GM20000 (cell line): ENCODE results near the gene FIZ1.

Source experiments
- DNase-seq: peaks from one replicate; pipeline ENCODE4 v3.0.0; 2012; ENCODE audit warnings: low spot score
- TF ChIP-seq, protein P1 (sequence below): IDR thresholded peaks from 2 replicates; pipeline ENCODE4 v1.5.1; 2012; ENCODE audit warnings: mild to moderate bottlenecking, control low read depth; ENCODE audit errors: extremely low read depth, missing control alignments

The FIZ1 gene

DNA sequence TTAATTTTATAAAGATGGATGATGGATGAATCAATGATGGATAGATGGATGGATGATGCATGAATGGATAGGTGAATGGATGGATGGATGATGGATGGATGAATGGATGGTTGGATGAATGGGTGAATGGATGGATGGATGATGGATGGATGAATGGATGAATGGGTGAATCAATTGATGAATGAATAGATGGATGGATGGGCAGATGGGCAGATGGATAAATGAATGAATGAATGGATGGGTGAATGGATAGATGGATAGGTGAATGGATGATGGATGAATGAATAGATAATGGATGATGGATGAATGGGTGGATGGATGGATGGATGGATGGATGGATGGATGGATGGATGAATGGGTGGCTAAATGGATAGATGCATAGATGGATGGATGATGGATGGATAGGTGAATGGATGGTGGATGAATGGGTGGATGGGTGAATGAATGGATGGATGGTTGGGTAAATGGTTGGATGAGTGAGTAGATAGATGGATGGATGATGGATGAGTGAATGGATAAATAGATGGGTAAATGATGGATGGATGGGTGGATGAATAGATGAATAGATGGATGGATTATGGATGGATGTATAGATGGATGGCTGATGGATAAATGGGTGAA lies 31.5 kb downstream of the FIZ1 start:
- DNase-seq = no peak
- TF ChIP-seq, protein P1, sequence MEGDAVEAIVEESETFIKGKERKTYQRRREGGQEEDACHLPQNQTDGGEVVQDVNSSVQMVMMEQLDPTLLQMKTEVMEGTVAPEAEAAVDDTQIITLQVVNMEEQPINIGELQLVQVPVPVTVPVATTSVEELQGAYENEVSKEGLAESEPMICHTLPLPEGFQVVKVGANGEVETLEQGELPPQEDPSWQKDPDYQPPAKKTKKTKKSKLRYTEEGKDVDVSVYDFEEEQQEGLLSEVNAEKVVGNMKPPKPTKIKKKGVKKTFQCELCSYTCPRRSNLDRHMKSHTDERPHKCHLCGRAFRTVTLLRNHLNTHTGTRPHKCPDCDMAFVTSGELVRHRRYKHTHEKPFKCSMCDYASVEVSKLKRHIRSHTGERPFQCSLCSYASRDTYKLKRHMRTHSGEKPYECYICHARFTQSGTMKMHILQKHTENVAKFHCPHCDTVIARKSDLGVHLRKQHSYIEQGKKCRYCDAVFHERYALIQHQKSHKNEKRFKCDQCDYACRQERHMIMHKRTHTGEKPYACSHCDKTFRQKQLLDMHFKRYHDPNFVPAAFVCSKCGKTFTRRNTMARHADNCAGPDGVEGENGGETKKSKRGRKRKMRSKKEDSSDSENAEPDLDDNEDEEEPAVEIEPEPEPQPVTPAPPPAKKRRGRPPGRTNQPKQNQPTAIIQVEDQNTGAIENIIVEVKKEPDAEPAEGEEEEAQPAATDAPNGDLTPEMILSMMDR = no peak

DNA sequence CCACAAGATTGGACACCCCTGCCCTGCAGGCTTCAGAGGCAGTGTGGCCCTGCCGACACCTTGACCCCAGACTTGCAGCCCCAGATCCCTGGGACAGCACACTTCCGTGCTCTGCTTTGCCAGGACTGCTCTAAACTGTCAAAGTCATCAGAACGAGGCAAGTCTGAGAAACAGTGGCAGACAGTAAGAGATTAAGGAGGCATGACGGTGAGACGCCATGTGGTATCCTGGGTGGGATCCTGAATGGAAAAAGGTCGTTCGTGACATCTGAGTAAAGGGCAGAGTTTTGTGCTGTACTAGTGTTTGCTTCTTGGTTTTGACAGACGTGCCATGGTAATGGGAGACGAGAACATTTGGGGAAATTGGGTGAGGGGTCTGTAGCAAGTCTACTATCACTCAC lies 32.5 kb downstream of the FIZ1 start:
- no peak for DNase-seq
- TF ChIP-seq, protein P1 = no peak

DNA sequence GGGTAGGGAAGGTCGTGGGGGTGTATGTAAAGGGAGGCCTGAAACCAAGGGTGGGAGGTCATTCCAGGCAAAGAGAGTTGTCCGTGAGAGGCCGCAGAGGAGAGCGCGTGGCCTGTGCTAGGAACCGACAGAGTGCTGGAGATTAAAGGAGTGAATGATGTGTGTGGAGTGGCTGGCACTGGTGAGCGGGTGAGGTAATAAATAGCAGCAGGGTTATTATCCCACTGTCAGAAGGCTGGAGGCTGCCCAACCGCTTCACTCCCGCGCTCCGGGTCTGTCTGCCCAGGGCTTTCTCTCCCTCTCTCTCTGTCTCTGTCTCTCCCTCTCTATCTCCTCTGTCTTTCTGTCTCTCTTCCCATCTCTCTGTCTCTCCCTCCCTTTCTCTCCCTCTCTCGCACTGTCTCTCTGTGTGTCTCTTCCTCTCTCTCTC lies 36.0 kb downstream of the FIZ1 start:
- TF ChIP-seq, protein P1 = no peak
- no peak for DNase-seq

DNA sequence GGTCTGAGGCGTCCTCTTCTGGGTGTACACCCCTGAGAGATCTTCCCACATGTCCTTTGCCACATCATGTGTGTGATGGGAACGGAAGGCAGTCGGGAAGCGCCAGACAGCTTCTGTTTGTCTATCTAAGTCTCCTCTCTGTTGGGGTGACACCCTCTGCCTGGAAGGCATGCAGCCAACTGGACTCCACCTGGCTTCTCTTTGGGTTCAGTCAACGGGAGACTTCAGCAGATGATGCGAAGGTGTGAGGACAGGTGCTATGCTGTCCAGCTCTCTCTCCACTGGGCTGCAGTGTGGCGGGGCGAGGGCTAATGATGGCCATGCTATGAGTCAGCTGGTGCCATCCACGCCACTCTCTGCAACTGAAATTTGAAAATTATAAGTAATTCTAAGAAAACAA lies 39.6 kb downstream of the FIZ1 start:
- no peak for DNase-seq
- TF ChIP-seq, protein P1 = no peak

DNA sequence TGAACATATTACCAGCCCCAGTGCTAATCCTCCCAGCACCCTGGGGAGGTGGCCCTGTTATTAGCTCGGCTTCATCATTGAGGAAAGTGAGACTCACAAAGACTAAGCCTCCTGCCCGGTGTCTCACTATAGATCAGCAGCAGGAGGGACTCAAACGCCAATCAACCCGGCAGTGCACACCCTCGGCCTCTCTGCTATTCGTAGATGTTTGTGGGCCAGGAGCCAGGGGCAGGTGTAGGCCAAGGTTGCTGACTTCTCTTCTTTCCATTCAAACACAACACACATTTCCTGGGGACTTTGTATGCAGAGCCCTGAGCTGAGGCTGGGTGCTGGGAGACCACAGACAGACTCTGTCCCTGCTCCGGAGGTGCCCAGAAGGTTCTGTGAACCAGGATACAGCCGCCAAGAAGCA lies 44.6 kb downstream of the FIZ1 start:
- TF ChIP-seq, protein P1 = no peak
- DNase-seq = no peak

DNA sequence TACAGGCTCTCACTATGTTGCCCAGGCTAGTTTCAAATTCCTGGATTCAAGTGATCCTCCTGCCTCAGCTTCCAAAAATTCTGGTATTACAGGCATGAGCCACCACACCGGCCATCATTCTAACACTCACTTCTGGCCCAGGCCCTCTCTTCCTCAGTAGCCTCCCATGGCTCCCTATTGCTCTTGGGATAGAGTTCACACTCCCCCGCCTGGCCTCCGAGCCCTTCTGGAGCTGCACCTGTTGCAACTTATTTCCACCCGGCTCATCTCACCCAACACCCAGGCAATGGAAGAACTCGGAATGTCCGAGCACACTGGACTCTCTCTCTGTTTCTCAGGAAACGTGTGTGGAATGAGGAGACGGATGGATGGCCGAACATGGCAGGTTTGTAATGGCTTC lies 45.0 kb downstream of the FIZ1 start:
- TF ChIP-seq, protein P1 = no peak
- DNase-seq = no peak

DNA sequence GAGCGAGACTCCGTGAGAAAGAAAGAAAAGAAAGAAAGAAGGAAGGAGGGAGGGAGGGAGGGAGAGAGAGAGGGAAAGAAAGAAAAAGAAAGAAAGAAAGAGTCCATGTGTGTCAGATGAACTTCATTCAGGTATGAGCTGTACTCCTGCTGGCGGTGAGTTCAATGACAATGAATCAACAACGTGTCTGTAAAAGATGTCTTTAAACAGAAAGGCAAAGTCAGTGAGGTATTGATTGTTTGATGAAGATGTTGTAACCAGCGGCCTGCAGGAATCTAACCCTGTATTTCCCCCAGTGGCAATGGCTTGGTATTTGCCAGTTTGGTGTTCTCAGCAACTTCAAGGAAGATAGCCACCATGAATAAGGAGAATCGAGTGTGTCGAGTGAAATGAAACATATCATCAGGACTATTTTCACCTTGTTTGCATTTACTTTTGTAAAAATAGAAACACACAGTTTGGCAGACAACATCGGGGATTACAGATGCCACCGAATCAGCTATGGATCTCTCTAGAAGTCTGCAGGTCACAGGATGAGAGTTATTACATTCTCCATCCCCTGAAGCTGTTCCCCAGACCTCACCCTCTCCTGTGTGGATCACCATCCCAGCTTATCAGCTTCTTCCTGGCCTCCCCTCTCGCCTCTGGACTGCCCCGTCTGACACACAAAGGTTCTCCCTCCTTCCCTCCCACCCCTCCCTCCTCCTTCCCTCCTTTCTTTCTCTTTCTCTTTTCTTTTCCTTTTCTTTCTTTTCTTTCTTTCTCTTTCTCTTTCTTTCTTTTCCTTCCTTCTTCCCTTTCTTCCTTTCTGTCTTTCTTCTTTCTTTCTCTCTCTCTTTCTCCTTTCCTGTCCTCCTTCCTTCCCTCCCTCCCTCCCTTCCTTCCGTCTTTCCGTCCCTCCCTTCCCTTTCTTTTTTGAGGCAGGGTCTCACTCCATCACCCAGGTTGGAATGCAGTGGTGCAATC lies 45.8 kb downstream of the FIZ1 start:
- DNase-seq = no peak
- TF ChIP-seq, protein P1 = no peak
